GM20000 (cell line): ENCODE results near the gene TEPSIN.
"Not testable (repeated sequence)": the region's sequence is repeated elsewhere in the genome, so short reads cannot be mapped to it uniquely, and the experiment has no call there.

Source experiments
- DNase-seq: peaks from one replicate; pipeline ENCODE4 v3.0.0; 2012; ENCODE audit warnings: low spot score
- CTCF ChIP-seq: IDR thresholded peaks from 2 replicates; pipeline ENCODE4 v1.5.1; 2012; ENCODE audit warnings: mild to moderate bottlenecking, control low read depth; ENCODE audit errors: extremely low read depth, missing control alignments

TEPSIN gene

GRCh38 chr17:81229666-81229920 is 9.3 kb downstream of the TEPSIN start:
- no peak for TF ChIP-seq CTCF
- DNase-seq = no peak

- DNase-seq = no peak
- no peak for TF ChIP-seq CTCF
Measured at GRCh38 chr17:81228834-81229665, 9.8 kb downstream of the TEPSIN start.

GRCh38 chr17:81228420-81228819 is 10.4 kb downstream of the TEPSIN start:
- DNase-seq = peak; percentile 79
- TF ChIP-seq CTCF = no peak

DNA sequence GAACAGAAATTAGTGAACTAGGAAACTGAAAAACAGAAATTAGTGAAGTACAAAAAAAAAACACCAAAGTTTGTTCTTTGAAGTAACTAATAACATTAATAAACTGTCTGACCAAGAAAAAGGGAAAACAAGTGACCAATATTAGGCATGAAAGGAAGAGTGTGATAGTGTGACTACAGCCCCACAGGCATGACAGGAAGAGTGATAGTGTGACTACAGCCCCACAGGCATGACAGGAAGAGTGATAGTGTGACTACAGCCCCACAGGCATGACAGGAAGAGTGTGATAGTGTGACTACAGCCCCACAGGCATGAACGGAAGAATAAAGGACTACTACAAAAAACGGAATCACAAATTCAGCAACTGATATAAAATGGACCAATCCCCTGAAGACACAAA is 11.2 kb downstream of the TEPSIN start:
- not testable (repeated sequence) for DNase-seq

DNA sequence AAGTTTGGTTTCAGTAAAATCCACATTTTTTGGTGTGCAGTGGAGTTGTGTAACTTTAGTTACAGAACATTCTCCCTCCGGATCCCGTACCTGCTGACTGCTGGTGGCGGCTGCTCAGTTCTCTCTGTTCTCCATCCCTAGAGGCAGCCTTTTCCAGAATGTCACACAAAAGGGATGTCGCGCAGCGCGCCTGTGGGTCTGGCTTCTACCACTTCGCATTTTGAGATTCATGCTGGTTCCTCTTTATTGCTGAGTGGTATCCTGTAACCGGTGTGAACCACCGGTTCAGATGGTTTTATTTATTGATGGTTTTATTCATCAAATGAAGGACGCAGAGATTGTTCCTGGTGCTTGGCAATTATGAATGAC is 15.1 kb downstream of the TEPSIN start:
- no peak for TF ChIP-seq CTCF
- no peak for DNase-seq

DNA sequence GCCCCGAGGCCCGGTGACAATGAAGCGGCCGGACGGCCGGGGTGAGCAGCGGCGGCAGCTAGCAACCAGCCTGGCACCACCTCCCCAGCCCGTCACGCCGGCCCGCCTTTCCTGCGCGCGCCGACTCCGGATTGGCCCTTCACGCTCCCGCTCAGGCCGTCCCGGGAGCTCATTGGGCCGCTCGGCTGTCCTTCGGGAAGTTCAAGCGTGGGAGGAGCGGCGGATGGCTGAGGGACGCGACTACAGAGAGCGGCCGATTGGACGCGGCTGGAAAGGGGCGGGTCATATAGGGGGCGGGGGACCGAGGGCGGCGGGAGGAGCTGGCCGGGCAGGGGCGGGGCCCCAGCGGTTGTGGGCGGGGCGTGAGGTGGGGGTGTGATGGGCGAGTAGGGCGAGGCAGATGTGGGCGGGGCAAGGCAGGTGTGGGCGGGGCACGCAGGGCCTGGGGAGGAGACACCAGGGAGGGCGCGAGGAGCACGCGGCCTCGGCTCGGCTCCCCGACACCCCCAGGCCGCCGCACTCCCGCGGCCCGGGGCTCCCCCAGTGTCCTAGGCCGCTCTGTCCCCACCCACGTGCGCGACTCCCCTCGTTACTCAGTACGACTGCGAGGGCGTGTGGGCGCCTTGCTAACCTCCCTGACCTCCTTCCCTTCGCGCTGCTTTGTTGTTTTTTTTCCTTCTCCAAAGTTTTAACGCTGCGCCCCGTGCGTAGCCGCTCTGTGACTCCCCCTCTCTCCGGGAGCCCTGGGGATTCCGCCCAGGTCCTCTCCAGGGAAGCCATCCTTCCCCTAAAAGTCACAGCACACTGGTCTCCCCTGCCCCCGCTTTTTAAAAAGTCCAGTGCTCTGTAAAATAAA is 15.7 kb downstream of the TEPSIN start, which contains the start of gene CEP131:
CEP131 (minus strand) TSS at position 60 of the 856 bp plus-strand sequence. CDS start 2,909 bp downstream, outside the sequence.
- DNase-seq = peak; percentile 100
- TF ChIP-seq CTCF = no peak

DNA sequence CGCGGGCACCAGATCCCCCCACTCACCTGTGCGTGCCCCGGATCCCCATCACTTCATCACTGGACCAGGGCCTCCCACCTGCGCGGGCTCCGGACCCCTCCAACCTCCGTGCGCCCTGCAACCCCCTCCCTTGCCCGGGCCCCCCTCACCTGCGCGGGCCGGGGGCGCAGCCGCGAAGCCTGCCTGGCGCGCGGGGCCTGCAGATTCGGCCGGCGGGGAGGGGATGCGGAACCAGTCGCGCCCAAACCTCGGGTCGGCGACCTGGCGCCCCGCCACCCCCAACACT is 16.3 kb downstream of the TEPSIN start:
- no peak for DNase-seq
- no peak for TF ChIP-seq CTCF
